A549 (cell line): Measurements from ENCODE around the gene NFKBIE. TPM values are rescaled to one million over a fixed set of nuclear protein-coding genes. Genes with fewer than 3 reads are reported as not detected.

Experiments
- ATAC-seq, 2 experiments: fragments of 200-7000 bp in 1 of 2; fragments of >200 bp in 1 of 2; cut with Nextera tagmentation in 1 of 2; cut with Tn5 transposase in 1 of 2; 3 replicates each; pipeline versions ENCODE4 v1.8.0 to v1.9.1; 2018 to 2020; ENCODE audit warnings: mild to moderate bottlenecking in 1 of 2, moderate library complexity in 1 of 2
- CTCF ChIA-PET: fragments of 300-600 bp; sonication (Branson Sonifier 250); formaldehyde crosslinking; extraction: SDS; loops from one replicate; lab custom pipeline; 2021; ENCODE audit warnings: antibody characterized with exemption, inconsistent platforms; lab: Yijun Ruan, JAX
- POLR2A ChIA-PET: fragments of 350-600 bp; formaldehyde crosslinking; extraction: SDS; loops from one replicate; lab custom pipeline; 2021; ENCODE audit warnings: antibody characterized with exemption, inconsistent platforms; lab: Yijun Ruan, JAX
- DNase-seq, 2 experiments: peaks; one replicate each; pipeline versions ENCODE4 v3.0.0 to v3.0.0-alpha.2; 2011 to 2016; ENCODE audit warnings: low read depth in 1 of 2, low spot score in 1 of 2
- FAIRE-seq: peaks from 2 replicates; lab custom pipeline; 2011; peaks lifted over from hg19 to GRCh38; lab: Jason Lieb, UNC
- H3K27ac ChIP-seq, 2 experiments: fragments of >200 bp; sonication (Bioruptor Twin); formaldehyde crosslinking; 3 replicates each; pipeline ENCODE4 v1.5.1; 2016 to 2017
- H3K4me1 ChIP-seq: fragments of >200 bp; sonication (Bioruptor Twin); formaldehyde crosslinking; 3 replicates; pipeline ENCODE4 v1.6.1; 2016
- H3K4me2 ChIP-seq: fragments of >200 bp; sonication (Bioruptor Twin); formaldehyde crosslinking; 3 replicates; pipeline ENCODE4 v1.6.1; 2016
- H3K4me3 ChIP-seq: fragments of >200 bp; sonication (Bioruptor Twin); formaldehyde crosslinking; 3 replicates; pipeline ENCODE4 v1.5.1; 2016
- H3K9me3 ChIP-seq: fragments of >200 bp; sonication (Bioruptor Twin); formaldehyde crosslinking; 3 replicates; pipeline ENCODE4 v1.6.1; 2016
- CEBPB ChIP-seq, 2 experiments: fragments of >200 bp in 1 of 2; sonication (Bioruptor Twin) in 1 of 2; formaldehyde crosslinking in 1 of 2; IDR thresholded peaks; 2 replicates each; pipeline ENCODE4 v1.6.1; 2012 to 2016
- CHD2 ChIP-seq: fragments of 150-350 bp; IDR thresholded peaks from 2 replicates; pipeline ENCODE4 v1.6.1; 2014; ENCODE audit warnings: low read length; ENCODE audit not compliant: partially characterized antibody
- EHF ChIP-seq: fragments of 250-450 bp; sonication (Bioruptor Pico); IDR thresholded peaks from 2 replicates; pipeline ENCODE4 v1.5.0; 2020; ENCODE audit warnings: mild to moderate bottlenecking
- EHMT2 ChIP-seq: fragments of 200-600 bp; sonication (generic); IDR thresholded peaks from 2 replicates; pipeline ENCODE4 v1.6.1; 2016; ENCODE audit warnings: antibody characterized with exemption, low read depth, mild to moderate bottlenecking, moderate library complexity
- EP300 ChIP-seq, 2 experiments: fragments of >200 bp; sonication (Bioruptor Twin); formaldehyde crosslinking; IDR thresholded peaks; 2 replicates in 1 of 2; 3 replicates in 1 of 2; pipeline ENCODE4 v1.6.1; 2016 to 2017
- ESRRA ChIP-seq: fragments of 150-350 bp; IDR thresholded peaks from 2 replicates; pipeline ENCODE4 v1.6.1; 2014; ENCODE audit warnings: mild to moderate bottlenecking, low read length, borderline replicate concordance
- FOSB ChIP-seq: fragments of 250-450 bp; sonication (Bioruptor Pico); IDR thresholded peaks from 2 replicates; pipeline ENCODE4 v1.5.0; 2020; ENCODE audit warnings: mild to moderate bottlenecking, moderate library complexity
- FOSL2 ChIP-seq, 2 experiments: fragments of 450-650 bp in 1 of 2; fragments of >200 bp in 1 of 2; sonication (Bioruptor Twin) in 1 of 2; formaldehyde crosslinking; IDR thresholded peaks; 2 replicates each; pipeline versions ENCODE4 v1.5.0 to v1.6.1; 2016 to 2020; ENCODE audit warnings: mild to moderate bottlenecking in 1 of 2, moderate library complexity in 1 of 2
- FOXS1 ChIP-seq: fragments of 250-450 bp; sonication (Bioruptor Pico); IDR thresholded peaks from 2 replicates; pipeline ENCODE4 v1.5.0; 2020; ENCODE audit warnings: mild to moderate bottlenecking, moderate library complexity
- GATA3 ChIP-seq: IDR thresholded peaks from 2 replicates; pipeline ENCODE4 v1.6.1; 2012; ENCODE audit warnings: borderline replicate concordance
- HDAC2 ChIP-seq: fragments of 200-600 bp; sonication (generic); IDR thresholded peaks from 2 replicates; pipeline ENCODE4 v1.6.1; 2016
- HOXA7 ChIP-seq: fragments of 250-450 bp; sonication (Bioruptor Pico); IDR thresholded peaks from 2 replicates; pipeline ENCODE4 v1.5.0; 2020; ENCODE audit warnings: mild to moderate bottlenecking, moderate library complexity
- HOXB13 ChIP-seq: fragments of 250-450 bp; sonication (Bioruptor Pico); IDR thresholded peaks from 2 replicates; pipeline ENCODE4 v1.5.0; 2020; ENCODE audit warnings: low read depth, mild to moderate bottlenecking, moderate library complexity
- JUN ChIP-seq, 2 experiments: fragments of >200 bp; sonication (Bioruptor Twin); formaldehyde crosslinking; IDR thresholded peaks; 2 replicates in 1 of 2; 3 replicates in 1 of 2; pipeline ENCODE4 v1.6.1; 2016 to 2017
- JUNB ChIP-seq: fragments of >200 bp; sonication (Bioruptor Twin); formaldehyde crosslinking; IDR thresholded peaks from 2 replicates; pipeline ENCODE4 v1.6.1; 2016
- MAZ ChIP-seq: fragments of 150-350 bp; IDR thresholded peaks from 2 replicates; pipeline ENCODE4 v1.6.1; 2014; ENCODE audit warnings: antibody characterized with exemption, low read depth, low read length, borderline replicate concordance
- NFE2L2 ChIP-seq: fragments of 150-350 bp; conservative IDR thresholded peaks from 2 replicates; pipeline ENCODE4 v1.6.1; 2014; ENCODE audit warnings: low read length
- NPAS2 ChIP-seq: fragments of 250-450 bp; sonication (Bioruptor Pico); IDR thresholded peaks from 2 replicates; pipeline ENCODE4 v1.8.0; 2022; ENCODE audit warnings: mild to moderate bottlenecking, moderate library complexity, borderline replicate concordance
- PHF8 ChIP-seq: fragments of 200-600 bp; sonication (generic); IDR thresholded peaks from 2 replicates; pipeline ENCODE4 v1.6.1; 2016; ENCODE audit warnings: low read depth, mild to moderate bottlenecking, antibody characterized with exemption, moderate library complexity, borderline replicate concordance
- POLR2A ChIP-seq: IDR thresholded peaks from 2 replicates; pipeline ENCODE4 v1.6.1; 2012; ENCODE audit warnings: mild to moderate bottlenecking, low read length
- RFX5 ChIP-seq: fragments of 450-650 bp; IDR thresholded peaks from 2 replicates; pipeline ENCODE4 v1.7.1; 2014; ENCODE audit warnings: antibody characterized with exemption, mild to moderate bottlenecking, moderate library complexity
- SMC3 ChIP-seq: fragments of >200 bp; sonication (Bioruptor Twin); formaldehyde crosslinking; IDR thresholded peaks from 3 replicates; pipeline ENCODE4 v1.6.1; 2018; ENCODE audit warnings: inconsistent platforms
- TP53 ChIP-seq: fragments of 250-450 bp; sonication (Bioruptor Pico); IDR thresholded peaks from 2 replicates; pipeline ENCODE4 v1.5.0; 2021; ENCODE audit warnings: mild to moderate bottlenecking, moderate library complexity
- ZC3H11A ChIP-seq: fragments of 450-650 bp; IDR thresholded peaks from 2 replicates; pipeline ENCODE4 v1.6.1; 2014; ENCODE audit warnings: antibody characterized with exemption, mild to moderate bottlenecking
- ZFP36 ChIP-seq: fragments of 450-650 bp; IDR thresholded peaks from 2 replicates; pipeline ENCODE4 v1.6.1; 2014; ENCODE audit warnings: borderline replicate concordance; ENCODE audit not compliant: partially characterized antibody
- WGBS: methylation state at CpG from one replicate; pipeline ENCODE4 v1.1.6; 2017; ENCODE audit errors: missing lambda C conversion rate; 5-methylcytosine and 5-hydroxymethylcytosine counted together
- polyA plus RNA-seq, 4 experiments: library from polyadenylated mRNA; depleted of rRNA in 3 of 4; stranded (reverse); fragments of >200 nt; fragmentation: RNase III in 1 of 4; extraction: RNeasy Plus Mini Kit Qiagen cat#74134 plus additional on column Dnase treatment in 1 of 4; gene quantifications; 2 replicates in 3 of 4; 3 replicates in 1 of 4; pipeline ENCODE4 v1.2.3, GENCODE V29; 2011 to 2017
- TF ChIP-seq, protein P1 (sequence below): fragments of >200 bp; sonication (Bioruptor Twin); formaldehyde crosslinking; IDR thresholded peaks from 3 replicates; pipeline ENCODE4 v1.5.1; 2016
- TF ChIP-seq, protein P2 (sequence below): fragments of 200-600 bp; sonication (generic); IDR thresholded peaks from 2 replicates; pipeline ENCODE4 v1.6.1; 2016; ENCODE audit warnings: antibody characterized with exemption, mild to moderate bottlenecking, moderate library complexity
- TF ChIP-seq, protein P3 (sequence below): fragments of >200 bp; sonication (Bioruptor Twin); formaldehyde crosslinking; IDR thresholded peaks from 3 replicates; pipeline ENCODE4 v1.6.1; 2016
- TF ChIP-seq, protein P4 (sequence below): IDR thresholded peaks from 2 replicates; pipeline ENCODE4 v1.6.1; 2012
- TF ChIP-seq, protein P5 (sequence below): IDR thresholded peaks from 2 replicates; pipeline ENCODE4 v1.6.1; 2012
- TF ChIP-seq, protein P6 (sequence below): fragments of 150-350 bp; IDR thresholded peaks from 2 replicates; pipeline ENCODE4 v1.6.1; 2014; ENCODE audit warnings: low read depth, mild to moderate bottlenecking, low read length
- TF ChIP-seq, protein P7 (sequence below): fragments of >200 bp; sonication (Bioruptor Twin); formaldehyde crosslinking; IDR thresholded peaks from 2 replicates; pipeline ENCODE4 v1.6.1; 2016

The NFKBIE gene
- polyA plus RNA-seq, 2 of the 4 experiments (the other 2 are of a cell fraction), result 6.0 to 6.3 TPM

DNA sequence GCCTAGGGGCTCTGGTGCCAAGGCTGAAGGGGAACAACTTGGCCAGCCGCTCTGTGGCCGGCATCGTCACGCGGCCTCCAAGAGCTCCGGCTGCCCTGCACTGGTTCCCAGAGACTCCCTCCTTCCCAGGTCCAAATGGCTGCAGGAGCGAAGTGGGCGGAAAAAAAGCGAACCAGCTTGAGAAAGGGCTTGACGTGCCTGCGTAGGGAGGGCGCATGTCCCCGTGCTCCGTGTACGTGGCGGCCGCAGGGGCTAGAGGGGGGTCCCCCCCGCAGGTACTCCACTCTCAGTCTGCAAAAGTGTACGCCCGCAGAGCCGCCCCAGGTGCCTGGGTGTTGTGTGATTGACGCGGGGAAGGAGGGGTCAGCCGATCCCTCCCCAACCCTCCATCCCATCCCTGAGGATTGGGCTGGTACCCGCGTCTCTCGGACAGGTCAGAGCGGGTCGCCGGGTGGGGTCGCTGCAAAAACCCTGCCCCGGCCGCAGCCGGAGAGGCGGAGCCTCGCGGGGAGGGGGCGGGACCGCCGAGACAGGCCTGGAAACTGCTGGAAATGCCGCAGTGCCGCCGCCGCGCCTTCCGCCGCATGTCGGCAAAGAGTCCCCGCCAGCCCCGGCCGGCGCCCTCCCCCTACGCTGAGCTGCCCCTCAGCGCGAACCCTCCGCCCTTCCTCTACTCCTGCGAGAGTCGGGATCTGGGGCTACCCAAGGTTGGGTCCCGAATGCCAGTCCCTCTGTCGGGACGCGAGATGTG, 19.3 kb downstream of the NFKBIE start:
- ATAC-seq (peak; percentile 63 to 79), FAIRE-seq (no peak), DNase-seq (peak; percentile 71 to 91)
- Histone ChIP-seq H3K4me1 (peaks cover 33% of the 10 kb centered on the region), H3K27ac (peak overlapping the region; percentile 95 to 99), H3K4me3 (peak overlapping the region; percentile 90), H3K4me2 (peak overlapping the region; percentile 89), H3K9me3 (no peaks in the 10 kb centered on the region)
- ChIA-PET CTCF (interaction anchor here (0.9 to 7.8 kb wide), 9 partner anchors 8 to 151 kb away, joined by 3 to 56 read pairs (median 9); partner anchors contain the start of gene SLC35B2), POLR2A (interaction anchor here (0.5 to 3.2 kb wide), 19 partner anchors 9 to 616 kb away, joined by 3 to 38 read pairs (median 5); partner anchors contain the start of genes CDC5L, MRPL14, SLC29A1 and SLC35B2)
- 1% methylated on average over 26 of the region's 62 CpGs for WGBS
- no peak for TF ChIP-seq EP300 (IDR thresholded peaks at IDR 0.05)
- TF ChIP-seq, protein P1, sequence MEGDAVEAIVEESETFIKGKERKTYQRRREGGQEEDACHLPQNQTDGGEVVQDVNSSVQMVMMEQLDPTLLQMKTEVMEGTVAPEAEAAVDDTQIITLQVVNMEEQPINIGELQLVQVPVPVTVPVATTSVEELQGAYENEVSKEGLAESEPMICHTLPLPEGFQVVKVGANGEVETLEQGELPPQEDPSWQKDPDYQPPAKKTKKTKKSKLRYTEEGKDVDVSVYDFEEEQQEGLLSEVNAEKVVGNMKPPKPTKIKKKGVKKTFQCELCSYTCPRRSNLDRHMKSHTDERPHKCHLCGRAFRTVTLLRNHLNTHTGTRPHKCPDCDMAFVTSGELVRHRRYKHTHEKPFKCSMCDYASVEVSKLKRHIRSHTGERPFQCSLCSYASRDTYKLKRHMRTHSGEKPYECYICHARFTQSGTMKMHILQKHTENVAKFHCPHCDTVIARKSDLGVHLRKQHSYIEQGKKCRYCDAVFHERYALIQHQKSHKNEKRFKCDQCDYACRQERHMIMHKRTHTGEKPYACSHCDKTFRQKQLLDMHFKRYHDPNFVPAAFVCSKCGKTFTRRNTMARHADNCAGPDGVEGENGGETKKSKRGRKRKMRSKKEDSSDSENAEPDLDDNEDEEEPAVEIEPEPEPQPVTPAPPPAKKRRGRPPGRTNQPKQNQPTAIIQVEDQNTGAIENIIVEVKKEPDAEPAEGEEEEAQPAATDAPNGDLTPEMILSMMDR, result peak; percentile 41; the same call in 2 of the 3 replicates
- no peak for TF ChIP-seq FOSB (CRISPR knock-in tag)
- peak; percentile 78 for TF ChIP-seq CHD2
- no peak for TF ChIP-seq EHF (CRISPR knock-in tag)
- 0 out of 3 replicates have a peak, but pooled peaks have one; percentile 7 for TF ChIP-seq SMC3
- TF ChIP-seq HDAC2, result no peak
- TF ChIP-seq, protein P2, sequence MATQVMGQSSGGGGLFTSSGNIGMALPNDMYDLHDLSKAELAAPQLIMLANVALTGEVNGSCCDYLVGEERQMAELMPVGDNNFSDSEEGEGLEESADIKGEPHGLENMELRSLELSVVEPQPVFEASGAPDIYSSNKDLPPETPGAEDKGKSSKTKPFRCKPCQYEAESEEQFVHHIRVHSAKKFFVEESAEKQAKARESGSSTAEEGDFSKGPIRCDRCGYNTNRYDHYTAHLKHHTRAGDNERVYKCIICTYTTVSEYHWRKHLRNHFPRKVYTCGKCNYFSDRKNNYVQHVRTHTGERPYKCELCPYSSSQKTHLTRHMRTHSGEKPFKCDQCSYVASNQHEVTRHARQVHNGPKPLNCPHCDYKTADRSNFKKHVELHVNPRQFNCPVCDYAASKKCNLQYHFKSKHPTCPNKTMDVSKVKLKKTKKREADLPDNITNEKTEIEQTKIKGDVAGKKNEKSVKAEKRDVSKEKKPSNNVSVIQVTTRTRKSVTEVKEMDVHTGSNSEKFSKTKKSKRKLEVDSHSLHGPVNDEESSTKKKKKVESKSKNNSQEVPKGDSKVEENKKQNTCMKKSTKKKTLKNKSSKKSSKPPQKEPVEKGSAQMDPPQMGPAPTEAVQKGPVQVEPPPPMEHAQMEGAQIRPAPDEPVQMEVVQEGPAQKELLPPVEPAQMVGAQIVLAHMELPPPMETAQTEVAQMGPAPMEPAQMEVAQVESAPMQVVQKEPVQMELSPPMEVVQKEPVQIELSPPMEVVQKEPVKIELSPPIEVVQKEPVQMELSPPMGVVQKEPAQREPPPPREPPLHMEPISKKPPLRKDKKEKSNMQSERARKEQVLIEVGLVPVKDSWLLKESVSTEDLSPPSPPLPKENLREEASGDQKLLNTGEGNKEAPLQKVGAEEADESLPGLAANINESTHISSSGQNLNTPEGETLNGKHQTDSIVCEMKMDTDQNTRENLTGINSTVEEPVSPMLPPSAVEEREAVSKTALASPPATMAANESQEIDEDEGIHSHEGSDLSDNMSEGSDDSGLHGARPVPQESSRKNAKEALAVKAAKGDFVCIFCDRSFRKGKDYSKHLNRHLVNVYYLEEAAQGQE, result peak; percentile 69
- TF ChIP-seq, protein P3, sequence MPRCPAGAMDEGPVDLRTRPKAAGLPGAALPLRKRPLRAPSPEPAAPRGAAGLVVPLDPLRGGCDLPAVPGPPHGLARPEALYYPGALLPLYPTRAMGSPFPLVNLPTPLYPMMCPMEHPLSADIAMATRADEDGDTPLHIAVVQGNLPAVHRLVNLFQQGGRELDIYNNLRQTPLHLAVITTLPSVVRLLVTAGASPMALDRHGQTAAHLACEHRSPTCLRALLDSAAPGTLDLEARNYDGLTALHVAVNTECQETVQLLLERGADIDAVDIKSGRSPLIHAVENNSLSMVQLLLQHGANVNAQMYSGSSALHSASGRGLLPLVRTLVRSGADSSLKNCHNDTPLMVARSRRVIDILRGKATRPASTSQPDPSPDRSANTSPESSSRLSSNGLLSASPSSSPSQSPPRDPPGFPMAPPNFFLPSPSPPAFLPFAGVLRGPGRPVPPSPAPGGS, result no peak
- TF ChIP-seq GATA3, result no peak
- no peak for TF ChIP-seq PHF8
- no peak for TF ChIP-seq HOXB13
- no peak for TF ChIP-seq JUN (IDR thresholded peaks at IDR 0.05)
- TF ChIP-seq ZFP36, result no peak
- TF ChIP-seq ZC3H11A, result no peak
- TF ChIP-seq MAZ, result no peak
- TF ChIP-seq NFE2L2, result no peak
- TF ChIP-seq, protein P4, sequence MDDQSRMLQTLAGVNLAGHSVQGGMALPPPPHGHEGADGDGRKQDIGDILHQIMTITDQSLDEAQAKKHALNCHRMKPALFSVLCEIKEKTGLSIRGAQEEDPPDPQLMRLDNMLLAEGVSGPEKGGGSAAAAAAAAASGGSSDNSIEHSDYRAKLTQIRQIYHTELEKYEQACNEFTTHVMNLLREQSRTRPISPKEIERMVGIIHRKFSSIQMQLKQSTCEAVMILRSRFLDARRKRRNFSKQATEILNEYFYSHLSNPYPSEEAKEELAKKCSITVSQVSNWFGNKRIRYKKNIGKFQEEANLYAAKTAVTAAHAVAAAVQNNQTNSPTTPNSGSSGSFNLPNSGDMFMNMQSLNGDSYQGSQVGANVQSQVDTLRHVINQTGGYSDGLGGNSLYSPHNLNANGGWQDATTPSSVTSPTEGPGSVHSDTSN, result peak; percentile 88
- peak; percentile 46; the same call in 1 of the 2 replicates for TF ChIP-seq POLR2A
- TF ChIP-seq FOXS1 (CRISPR knock-in tag), result no peak
- no peak for TF ChIP-seq RFX5
- no peak for TF ChIP-seq ESRRA
- no peak for TF ChIP-seq TP53 (CRISPR knock-in tag)
- no peak for TF ChIP-seq JUNB
- TF ChIP-seq FOSL2 (IDR thresholded peaks at IDR 0.05), result no peak
- no peak for TF ChIP-seq FOSL2 (CRISPR knock-in tag; IDR thresholded peaks at IDR 0.05)
- TF ChIP-seq, protein P5, sequence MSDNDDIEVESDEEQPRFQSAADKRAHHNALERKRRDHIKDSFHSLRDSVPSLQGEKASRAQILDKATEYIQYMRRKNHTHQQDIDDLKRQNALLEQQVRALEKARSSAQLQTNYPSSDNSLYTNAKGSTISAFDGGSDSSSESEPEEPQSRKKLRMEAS, result peak; percentile 56
- TF ChIP-seq, protein P6, sequence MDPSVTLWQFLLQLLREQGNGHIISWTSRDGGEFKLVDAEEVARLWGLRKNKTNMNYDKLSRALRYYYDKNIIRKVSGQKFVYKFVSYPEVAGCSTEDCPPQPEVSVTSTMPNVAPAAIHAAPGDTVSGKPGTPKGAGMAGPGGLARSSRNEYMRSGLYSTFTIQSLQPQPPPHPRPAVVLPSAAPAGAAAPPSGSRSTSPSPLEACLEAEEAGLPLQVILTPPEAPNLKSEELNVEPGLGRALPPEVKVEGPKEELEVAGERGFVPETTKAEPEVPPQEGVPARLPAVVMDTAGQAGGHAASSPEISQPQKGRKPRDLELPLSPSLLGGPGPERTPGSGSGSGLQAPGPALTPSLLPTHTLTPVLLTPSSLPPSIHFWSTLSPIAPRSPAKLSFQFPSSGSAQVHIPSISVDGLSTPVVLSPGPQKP, result no peak
- no peak for TF ChIP-seq HOXA7 (CRISPR knock-in tag)
- TF ChIP-seq NPAS2, result no peak
- TF ChIP-seq EHMT2, result no peak
- TF ChIP-seq, protein P7, sequence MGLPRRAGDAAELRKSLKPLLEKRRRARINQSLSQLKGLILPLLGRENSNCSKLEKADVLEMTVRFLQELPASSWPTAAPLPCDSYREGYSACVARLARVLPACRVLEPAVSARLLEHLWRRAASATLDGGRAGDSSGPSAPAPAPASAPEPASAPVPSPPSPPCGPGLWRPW, result no peak
- no peak for TF ChIP-seq CEBPB (IDR thresholded peaks at IDR 0.05)
